HG02588 (cell line): Measurements from ENCODE around the gene BMP7.
"Not testable (repeated sequence)": the region's sequence is repeated elsewhere in the genome, so short reads cannot be mapped to it uniquely, and the experiment has no call there.

Experiments
- ATAC-seq: cut with Tn5 transposase; IDR thresholded peaks from one replicate; pipeline ENCODE4 v1.9.1; 2021; ENCODE audit warnings: mild to moderate bottlenecking, moderate library complexity; ENCODE audit not compliant: unreplicated experiment

The BMP7 gene

DNA sequence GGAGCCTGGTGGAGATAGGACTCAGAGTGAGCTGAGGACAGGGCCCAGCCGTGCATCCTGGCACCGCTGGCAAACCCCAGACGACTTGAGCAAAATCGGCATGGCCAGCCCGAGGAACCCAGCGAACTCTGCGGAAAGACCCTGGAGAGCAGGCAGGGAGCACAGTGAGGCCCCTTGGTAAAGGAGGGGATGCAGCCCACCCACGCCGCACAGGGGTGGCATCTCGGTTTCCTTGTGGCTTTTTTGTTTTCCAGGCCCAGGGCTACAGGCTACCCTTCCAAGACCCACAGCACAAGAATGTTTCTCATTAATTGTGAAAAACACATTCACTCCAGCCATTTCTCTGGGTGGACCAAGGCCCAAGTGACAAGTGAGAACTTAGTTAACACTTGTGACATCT, 71.4 kb downstream of the BMP7 start:
- no peak for ATAC-seq

GRCh38 chr20:57194154-57194553, 72.3 kb downstream of the BMP7 start:
- ATAC-seq, result no peak

DNA sequence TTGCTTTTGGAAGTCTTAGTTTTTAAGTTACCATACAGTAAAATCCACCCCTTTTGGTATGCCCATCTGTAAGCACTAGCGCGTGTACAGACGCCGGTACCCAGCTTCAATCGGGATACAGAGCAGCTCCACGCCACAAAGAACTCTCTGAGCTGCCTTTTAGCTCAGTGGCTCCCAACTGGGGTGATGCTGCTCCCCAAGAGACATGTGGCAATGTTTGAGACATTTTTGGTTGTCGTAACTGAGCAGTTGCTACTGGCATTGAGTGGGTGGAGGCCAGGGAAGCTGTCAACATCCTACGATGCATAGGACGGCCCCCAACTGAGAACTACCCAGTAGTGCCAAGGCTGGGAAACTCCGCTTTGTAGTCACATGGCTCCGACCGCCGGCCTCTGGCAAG, 73.3 kb downstream of the BMP7 start:
- no peak for ATAC-seq

DNA sequence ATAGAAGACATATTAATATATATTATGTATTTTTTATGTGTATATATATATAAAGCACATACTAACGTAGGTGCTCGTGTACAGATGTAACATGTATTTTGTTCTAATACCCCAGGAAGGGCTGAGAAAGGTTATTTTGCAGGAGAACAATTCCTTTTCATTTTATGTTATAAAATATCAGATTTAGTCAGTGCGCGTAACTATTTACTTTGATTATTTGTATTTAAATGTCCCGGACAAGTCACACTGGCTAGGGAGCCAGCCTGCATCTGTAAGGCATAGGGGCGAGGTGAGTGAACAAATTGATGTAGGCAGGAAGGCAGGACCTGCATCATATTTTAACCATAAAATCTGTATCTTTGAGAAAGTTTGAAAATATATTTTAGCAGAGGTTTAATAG, 74.1 kb downstream of the BMP7 start:
- ATAC-seq, result no peak

DNA sequence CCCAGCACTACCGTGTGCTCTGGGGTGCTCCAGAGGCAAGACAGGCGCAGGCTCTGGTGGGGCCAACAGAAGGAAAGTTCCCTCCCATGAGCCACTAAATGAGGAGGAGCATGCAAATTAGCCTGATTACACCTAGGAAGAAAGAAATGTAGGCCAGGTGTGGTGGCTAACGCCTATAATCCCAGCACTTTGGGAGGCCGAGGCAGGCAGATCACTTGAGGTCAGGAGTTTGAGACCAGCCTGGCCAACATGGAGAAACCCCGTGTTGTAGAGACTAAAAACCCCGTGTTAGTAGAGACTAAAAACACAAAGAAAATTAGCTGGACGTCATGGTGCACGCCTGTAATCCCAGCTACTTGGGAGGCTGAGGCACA, 75.2 kb downstream of the BMP7 start:
- ATAC-seq, result not testable (repeated sequence)

GRCh38 chr20:57190536-57191264, 75.7 kb downstream of the BMP7 start:
- ATAC-seq, result no peak

DNA sequence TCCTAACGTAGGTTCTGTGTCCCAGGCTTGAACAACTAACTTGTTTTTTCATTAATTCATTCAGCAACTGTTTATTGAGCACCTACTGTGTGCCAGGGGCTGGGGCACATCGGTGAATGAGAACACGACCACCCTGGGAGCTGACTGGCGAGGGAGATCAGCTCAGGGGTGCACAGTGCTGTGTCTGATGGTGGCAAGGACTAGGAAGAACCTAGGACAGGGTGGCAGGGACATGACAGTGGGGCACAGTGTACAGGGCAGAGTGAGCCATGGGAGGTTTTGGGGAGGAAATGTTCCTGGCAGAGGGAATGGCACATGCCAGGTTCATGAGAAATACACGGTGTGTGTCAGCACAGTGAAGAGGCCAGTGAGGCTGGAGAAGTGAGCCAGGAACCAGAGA, 76.7 kb downstream of the BMP7 start:
- ATAC-seq, result no peak

DNA sequence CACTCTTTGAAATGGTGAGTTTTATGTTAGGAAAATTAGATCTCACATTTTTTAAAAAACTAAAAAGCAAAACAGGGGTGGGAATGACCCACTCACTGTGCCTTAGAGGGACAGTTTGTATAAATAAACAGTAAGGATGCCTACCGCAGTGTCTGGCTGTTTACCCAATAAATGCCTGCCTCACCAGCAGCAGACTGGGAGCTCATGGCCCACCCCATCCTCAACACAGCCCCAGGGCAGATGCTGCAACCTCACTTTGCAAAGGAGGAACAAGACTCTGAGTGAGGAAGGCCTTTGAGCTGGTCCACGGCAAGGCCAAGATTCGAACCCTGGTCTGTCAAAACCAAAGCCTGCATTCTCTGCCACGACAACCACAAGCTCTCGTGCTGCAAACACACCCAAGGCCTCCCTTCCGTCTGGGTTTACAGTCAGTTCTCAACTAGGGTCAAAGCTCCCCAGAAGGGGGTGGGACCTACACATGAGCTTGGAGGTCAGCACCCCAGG, 77.8 kb downstream of the BMP7 start:
- no peak for ATAC-seq

DNA sequence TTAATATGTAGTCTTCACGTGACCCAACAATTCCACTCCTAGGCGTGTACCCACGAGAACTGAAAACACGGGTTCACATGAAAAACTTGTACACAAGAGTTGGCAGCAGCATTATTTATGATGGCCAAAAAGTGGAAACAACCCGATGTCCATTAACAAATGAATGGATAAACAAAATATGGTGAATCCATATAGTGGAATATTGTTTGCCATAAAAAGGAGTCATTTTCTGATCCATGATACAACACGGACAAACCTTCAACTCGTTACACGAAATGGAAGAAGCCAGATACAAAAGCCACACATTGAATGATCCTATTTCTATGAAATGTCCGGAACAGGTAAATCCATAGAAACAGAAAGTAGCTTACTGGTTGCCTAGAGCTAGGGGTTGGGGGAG, 78.4 kb downstream of the BMP7 start:
- ATAC-seq, result no peak

GRCh38 chr20:57187068-57187634, 79.3 kb downstream of the BMP7 start:
- no peak for ATAC-seq

DNA sequence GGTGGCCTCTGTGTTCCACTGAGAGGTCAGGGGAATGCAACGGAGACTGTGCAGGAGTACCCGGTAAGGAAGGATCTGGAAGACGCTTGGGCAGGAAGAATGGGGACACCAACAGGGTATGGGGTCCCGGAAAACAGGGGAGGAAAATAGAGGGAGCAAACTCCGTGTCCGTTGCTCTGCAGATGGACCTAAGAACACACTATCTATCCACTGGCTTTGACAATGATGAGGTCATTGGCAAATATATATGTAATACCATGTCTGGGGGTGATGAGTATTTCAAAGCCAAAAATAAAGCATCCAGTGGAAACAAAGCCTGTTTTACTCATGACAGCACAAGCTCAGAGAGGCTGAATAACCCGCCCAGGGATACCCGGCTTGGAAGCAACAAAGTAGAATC, 80.2 kb downstream of the BMP7 start:
- no peak for ATAC-seq

DNA sequence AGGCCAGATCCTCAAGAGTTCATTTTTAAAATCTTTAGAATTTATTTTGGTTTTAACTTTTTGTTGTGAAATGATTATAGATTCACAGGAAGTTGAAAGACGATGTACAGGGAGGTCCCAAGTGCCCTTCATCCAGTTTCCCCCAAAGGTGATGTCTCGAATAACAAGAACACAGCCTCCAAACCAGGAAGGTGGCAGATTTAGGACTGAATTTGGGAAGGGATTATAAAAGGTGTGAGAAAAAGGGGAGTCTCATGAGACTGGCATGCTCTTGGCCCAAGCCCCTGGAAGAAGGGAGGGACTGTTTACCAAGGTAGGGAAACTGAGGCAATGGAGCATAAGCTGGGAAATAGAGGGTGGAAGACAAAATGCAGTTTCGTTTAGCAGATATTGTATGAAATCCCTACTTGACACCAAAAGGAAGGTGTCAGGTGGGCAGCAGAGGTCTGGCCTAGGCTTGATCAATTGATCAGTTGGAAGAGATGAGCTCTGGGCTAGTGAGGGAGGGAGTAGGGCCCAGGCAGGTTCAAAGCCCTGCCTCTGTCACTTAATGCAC, 81.2 kb downstream of the BMP7 start:
- no peak for ATAC-seq

DNA sequence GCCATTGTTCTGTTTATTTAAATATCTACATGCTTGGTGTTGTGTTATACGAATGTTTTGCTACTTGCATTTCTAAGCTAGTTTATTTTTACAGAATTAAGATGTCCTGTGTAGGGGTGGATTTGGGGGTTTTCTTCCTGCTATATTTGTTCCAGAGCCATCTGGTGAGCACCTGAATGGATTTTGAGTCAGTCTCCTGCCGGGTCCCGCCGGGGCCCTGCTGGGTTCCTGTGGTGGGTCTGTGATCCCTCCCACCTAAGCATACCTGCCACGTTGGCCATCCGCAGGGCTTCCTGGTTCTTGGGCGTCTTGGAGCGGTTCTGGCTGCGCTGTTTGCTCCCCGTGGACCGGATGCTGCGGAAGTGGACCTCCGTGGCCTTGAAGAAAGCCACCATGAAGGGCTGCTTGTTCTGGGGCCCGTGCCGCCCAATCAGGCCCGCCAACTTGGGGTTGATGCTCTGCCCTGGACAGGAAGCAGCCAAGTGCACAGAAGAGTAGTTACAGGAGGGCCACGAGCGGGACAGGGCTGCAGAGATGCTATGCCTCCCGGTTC, 82.9 kb downstream of the BMP7 start:
- no peak for ATAC-seq

- ATAC-seq, result no peak
These were observed 84.8 kb downstream of the BMP7 start for GRCh38 chr20:57181639-57182038.

- ATAC-seq, result no peak
These were observed 85.5 kb downstream of the BMP7 start for GRCh38 chr20:57180954-57181353.

DNA sequence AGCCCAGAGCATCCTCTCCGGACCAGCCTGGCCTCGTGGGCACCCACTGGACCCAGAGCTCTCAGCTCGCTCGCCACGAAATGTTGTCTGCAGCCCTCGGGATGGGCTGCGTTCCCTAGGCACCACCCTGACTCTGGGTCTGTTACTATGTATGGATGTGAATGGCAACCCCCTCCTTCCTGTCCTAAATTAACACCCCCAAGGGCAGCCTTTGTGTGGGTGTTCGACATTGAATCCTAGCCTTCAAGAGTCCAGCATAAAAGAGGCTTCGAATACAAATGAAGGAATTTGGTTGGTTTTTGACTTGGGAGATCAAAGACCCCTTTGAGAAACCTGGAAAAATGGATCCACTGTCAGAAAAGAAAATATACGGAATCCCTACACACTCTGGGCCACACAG, 86.1 kb downstream of the BMP7 start:
- no peak for ATAC-seq

DNA sequence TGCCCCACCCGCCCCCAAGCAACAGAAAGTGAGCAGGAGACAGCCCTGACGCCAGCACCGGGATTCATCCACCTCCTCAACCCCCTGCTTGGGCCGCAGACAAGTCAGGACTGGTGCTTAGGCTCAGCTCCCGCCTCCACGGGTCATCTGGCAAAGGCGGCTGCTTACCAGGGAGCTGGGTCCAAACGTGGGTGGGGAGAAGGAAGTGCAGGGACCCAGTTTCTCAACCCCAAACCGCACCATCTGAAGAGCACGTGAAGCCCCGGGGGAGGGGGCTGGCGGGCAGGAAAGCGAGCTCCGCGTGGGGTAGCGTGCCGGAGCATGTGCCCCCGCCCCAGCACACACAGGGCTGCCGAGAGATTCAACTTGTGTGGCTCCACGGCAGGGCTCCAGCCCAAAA, 87.2 kb downstream of the BMP7 start:
- ATAC-seq, result no peak

DNA sequence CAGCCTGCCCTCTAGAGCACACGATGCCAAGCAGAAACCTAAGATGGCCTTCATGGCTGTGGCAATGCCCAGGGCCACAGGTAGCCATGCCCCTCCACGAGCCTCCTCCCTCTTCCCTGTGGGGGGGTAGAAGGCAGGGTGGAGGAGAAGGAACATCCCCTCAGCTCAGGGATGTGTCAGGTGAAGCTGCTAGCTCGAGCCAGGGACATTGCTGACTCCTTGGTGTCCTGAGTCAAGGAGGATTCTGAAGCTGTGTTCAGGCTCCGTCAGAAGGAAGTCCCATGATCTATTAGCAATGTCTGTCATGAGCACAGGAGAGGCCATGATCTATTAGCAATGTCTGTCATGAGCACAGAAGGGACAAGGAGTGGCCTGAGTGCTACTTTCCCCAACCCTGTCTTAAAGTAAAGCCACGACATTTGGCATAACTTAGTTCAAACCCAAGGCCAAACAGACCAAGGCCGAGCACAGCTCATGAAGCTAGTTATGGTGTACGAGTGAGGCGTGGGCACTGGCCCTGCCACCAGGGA, 87.8 kb downstream of the BMP7 start:
- no peak for ATAC-seq

DNA sequence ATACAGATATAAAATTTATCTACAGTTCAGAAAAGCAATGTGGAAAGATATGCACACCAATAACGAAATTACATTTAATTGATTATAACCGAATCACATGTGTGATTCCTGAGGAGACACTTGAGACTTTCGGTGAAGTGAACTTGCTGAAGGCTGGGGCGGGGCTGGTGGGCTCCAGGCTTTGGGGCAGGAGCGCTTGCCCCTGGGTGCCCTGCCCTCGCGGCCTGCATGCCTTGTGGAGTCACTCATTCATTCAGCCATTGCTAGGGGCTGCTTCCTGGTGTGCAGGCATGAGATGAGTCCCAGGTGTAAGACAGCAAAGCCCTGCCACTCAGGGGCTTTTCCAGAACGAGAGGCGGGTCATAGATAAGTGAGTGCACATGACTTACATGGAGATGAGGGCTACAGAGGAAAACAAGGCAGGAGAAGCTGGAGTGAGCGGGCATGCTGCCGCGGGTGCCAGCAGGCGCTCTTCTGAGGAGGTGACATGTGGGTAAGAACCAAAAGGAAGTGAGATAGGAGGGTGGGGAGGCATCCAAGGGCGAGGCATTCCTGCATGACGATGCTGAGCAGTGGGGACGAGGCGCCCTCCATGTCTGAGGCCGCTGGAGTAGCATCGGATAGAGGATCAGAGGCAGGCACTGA, 88.7 kb downstream of the BMP7 start:
- ATAC-seq, result no peak

DNA sequence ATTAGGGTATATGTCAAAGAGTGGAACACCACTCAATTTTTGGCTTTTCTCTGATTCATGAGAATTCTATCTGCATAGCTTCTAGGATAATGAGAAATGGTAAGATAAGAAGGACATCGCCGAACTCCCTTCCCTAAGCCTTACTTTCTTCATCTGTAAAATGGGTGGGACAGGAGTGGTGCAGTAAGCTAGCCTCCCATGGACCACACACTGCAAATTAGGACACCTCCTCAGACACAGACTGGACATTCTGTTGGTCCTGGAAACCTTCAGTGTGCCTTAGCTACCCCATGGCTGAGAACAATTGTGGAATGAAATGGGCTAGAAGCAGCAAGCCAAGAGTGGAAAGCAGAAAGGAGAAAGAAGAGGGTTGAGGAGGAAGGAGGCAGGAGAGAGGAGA, 89.6 kb downstream of the BMP7 start:
- no peak for ATAC-seq

- no peak for ATAC-seq
These were observed 90.9 kb downstream of the BMP7 start for GRCh38 chr20:57175397-57176010.
